Measurements from ENCODE around the gene STK32C.

GRCh38 chr10:132183046-132183445 lies 124.7 kb downstream of the STK32C start:
- TF ChIP-seq CTCF (IDR thresholded peaks at IDR 0.05) = no peak
- no peak for TF ChIP-seq POLR2A (IDR thresholded peaks at IDR 0.05)

All from testis (tissue), 2 donors.